Measurements from ENCODE around the gene C2CD4C. TPM values are rescaled to one million over a fixed set of nuclear protein-coding genes. Genes with fewer than 3 reads are reported as not detected.

C2CD4C gene
- polyA plus RNA-seq, 3 donors, result not detected

DNA sequence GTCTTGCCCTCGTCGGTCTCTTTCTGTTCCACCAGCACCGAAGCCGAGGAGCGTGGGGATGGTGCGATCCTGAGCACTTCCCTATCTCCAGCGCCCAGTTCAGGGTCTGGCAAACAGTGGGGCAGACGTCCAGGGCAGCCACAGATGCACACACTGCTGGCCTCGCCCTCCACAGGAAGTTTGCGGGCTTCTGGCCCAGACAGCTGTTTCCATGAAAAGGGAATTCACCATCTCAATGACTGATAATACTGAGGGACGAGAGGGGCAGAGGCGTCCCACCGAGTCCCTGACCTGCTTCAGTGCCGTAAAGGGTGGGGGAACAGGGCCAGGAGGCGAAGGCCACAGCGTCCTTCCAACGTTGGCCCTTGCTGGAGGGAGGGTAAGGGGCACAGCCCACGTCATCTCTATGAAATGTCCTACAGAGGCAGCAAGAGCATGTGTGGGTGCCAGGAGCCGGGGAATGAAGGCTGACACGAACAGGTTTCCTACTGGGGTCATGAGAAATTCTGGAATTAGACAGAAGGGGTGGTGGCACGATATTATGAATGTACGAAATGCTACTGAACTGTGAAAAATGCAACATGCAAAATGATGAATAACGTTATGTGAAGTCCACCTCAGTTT lies 32.4 kb upstream of the C2CD4C start:
- no peak overlapping the region for H3K27ac Mint-ChIP-seq
- Histone ChIP-seq H3K9ac (ENCODE audit: insufficient read depth, low read length, poor library complexity, severe bottlenecking) (no peak overlapping the region), H3K9me3 (replicated peaks in 1 of 2; ENCODE audit: control insufficient read depth in 1 of 2, insufficient read depth in 1 of 2, low read length in 2 of 2) (no peaks in the 10 kb centered on the region), H3K27me3 (ENCODE audit: control insufficient read depth in 2 of 2, insufficient read depth in 2 of 2, low read length in 2 of 2) (no peaks in the 10 kb centered on the region), H3K27ac (ENCODE audit: low read depth in 1 of 2, low read length in 2 of 2) (no peak overlapping the region), H4K20me1 (ENCODE audit: insufficient read depth, low read length) (no peaks in the 10 kb centered on the region), H3K36me3 (replicated peaks in 1 of 2; ENCODE audit: control insufficient read depth in 1 of 2, insufficient read depth in 2 of 2, low read length in 2 of 2) (no peaks in the 10 kb centered on the region), H2AFZ (ENCODE audit: insufficient read depth, low read depth, low read length, poor library complexity, severe bottlenecking) (no peak overlapping the region), H3K4me2 (replicated peaks; ENCODE audit: extremely low read depth, low read length, poor library complexity, severe bottlenecking) (no peak overlapping the region), H3K4me3 (replicated peaks in 1 of 3; ENCODE audit: low read depth in 2 of 3, low read length in 3 of 3) (no peak overlapping the region), H3K79me2 (ENCODE audit: insufficient read depth, low read length) (no peaks in the 10 kb centered on the region), H3K4me1 (ENCODE audit: control insufficient read depth in 1 of 2, insufficient read depth in 2 of 2, low read length in 2 of 2) (no peaks in the 10 kb centered on the region)
- intact Hi-C loops (cut with micrococcal nuclease), result no loop called here
- 24% methylated on average over 23 of the region's 23 CpGs for WGBS (ENCODE audit: insufficient coverage)
- DNase-seq, result no peak
- TF ChIP-seq, protein P1, sequence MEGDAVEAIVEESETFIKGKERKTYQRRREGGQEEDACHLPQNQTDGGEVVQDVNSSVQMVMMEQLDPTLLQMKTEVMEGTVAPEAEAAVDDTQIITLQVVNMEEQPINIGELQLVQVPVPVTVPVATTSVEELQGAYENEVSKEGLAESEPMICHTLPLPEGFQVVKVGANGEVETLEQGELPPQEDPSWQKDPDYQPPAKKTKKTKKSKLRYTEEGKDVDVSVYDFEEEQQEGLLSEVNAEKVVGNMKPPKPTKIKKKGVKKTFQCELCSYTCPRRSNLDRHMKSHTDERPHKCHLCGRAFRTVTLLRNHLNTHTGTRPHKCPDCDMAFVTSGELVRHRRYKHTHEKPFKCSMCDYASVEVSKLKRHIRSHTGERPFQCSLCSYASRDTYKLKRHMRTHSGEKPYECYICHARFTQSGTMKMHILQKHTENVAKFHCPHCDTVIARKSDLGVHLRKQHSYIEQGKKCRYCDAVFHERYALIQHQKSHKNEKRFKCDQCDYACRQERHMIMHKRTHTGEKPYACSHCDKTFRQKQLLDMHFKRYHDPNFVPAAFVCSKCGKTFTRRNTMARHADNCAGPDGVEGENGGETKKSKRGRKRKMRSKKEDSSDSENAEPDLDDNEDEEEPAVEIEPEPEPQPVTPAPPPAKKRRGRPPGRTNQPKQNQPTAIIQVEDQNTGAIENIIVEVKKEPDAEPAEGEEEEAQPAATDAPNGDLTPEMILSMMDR (IDR thresholded peaks at IDR 0.05), result no peak
- no peak overlapping the region for H3K4me3 Mint-ChIP-seq
- H3K36me3 Mint-ChIP-seq, result no peaks in the 10 kb centered on the region
- H3K4me1 Mint-ChIP-seq, result peaks cover 2% of the 10 kb centered on the region
- peaks cover 0 to 20% (median 3%) of the 10 kb centered on the region in 7 donors for H3K9me3 Mint-ChIP-seq
- H3K27me3 Mint-ChIP-seq (ENCODE audit: low read depth in 3 of 3), result peaks cover 6 to 15% (median 14%) of the 10 kb centered on the region in 3 donors

DNA sequence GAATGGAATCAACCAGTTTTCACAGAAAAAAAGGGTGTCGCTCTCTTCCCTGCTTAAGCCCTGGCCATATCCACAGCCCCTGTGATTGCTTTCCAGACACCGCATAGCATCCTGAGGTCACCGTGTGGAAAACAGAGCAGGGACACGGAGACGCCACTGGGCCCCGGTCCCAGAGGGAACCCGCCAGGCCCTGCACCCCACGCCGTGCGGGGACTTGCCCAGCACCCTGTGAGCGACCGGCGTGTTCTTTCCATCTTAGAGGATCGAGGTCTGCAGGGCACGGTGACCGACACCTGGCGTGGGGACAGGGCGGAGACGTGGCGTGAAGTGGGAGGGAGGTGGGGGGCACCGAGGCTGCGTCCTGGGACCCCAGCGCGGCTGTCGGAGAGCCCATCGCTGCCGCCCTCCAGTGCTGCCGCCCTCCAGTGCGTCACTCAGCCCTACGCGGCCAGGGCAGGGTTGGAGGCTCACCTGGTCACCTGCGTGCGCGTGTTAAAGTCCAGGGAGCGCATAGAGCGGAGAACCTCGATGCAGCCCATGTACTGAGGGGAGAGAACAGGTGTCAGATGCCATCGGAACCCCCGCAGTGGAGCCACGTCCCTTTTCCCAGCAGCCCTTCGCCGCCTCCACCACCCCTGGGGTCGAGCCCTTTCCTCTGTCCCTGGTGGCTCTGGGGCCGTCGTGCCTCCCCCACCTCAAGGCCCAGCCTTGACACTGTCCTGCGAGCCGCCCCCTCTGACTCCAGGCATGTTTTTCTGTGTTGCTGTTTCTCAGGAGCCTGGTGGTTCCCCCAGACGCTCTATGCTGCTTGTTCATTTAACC lies 31.7 kb upstream of the C2CD4C start:
- H4K20me1 ChIP-seq (ENCODE audit: insufficient read depth, low read length), result no peaks in the 10 kb centered on the region
- TF ChIP-seq, protein P1 (IDR thresholded peaks at IDR 0.05), result no peak
- no peaks in the 10 kb centered on the region for H3K36me3 Mint-ChIP-seq

More for the DNA sequence above, 31.7 kb upstream of the C2CD4C start:
- intact Hi-C loops (cut with micrococcal nuclease), result no loop called here
- Histone ChIP-seq H3K79me2 (ENCODE audit: insufficient read depth, low read length) (no peaks in the 10 kb centered on the region), H3K9ac (ENCODE audit: insufficient read depth, low read length, poor library complexity, severe bottlenecking) (no peak overlapping the region), H3K27me3 (ENCODE audit: control insufficient read depth in 2 of 2, insufficient read depth in 2 of 2, low read length in 2 of 2) (no peaks in the 10 kb centered on the region), H3K9me3 (replicated peaks in 1 of 2; ENCODE audit: control insufficient read depth in 1 of 2, insufficient read depth in 1 of 2, low read length in 2 of 2) (no peaks in the 10 kb centered on the region), H3K4me2 (replicated peaks; ENCODE audit: extremely low read depth, low read length, poor library complexity, severe bottlenecking) (no peak overlapping the region), H3K27ac (ENCODE audit: low read depth in 1 of 2, low read length in 2 of 2) (no peak overlapping the region), H3K4me1 (ENCODE audit: control insufficient read depth in 1 of 2, insufficient read depth in 2 of 2, low read length in 2 of 2) (no peaks in the 10 kb centered on the region), H3K36me3 (replicated peaks in 1 of 2; ENCODE audit: control insufficient read depth in 1 of 2, insufficient read depth in 2 of 2, low read length in 2 of 2) (no peaks in the 10 kb centered on the region), H2AFZ (ENCODE audit: insufficient read depth, low read depth, low read length, poor library complexity, severe bottlenecking) (no peak overlapping the region), H3K4me3 (replicated peaks in 1 of 3; ENCODE audit: low read depth in 2 of 3, low read length in 3 of 3) (no peak overlapping the region)
- peaks cover 0 to 20% (median 3%) of the 10 kb centered on the region in 7 donors for H3K9me3 Mint-ChIP-seq
- no peak overlapping the region for H3K27ac Mint-ChIP-seq
- 80% methylated on average over 36 of the region's 48 CpGs for WGBS (ENCODE audit: insufficient coverage)
- H3K4me3 Mint-ChIP-seq, result no peak overlapping the region
- DNase-seq, result no peak
- peaks cover 2% of the 10 kb centered on the region for H3K4me1 Mint-ChIP-seq
- H3K27me3 Mint-ChIP-seq (ENCODE audit: low read depth in 3 of 3), result peaks cover 6 to 12% (median 12%) of the 10 kb centered on the region in 3 donors

All from CD14-positive monocyte (primary cell).